LNCAP (cell line): Measurements from ENCODE around the gene ARMH3.

Experiments
- CTCF ChIP-seq: fragments of 450-650 bp; IDR thresholded peaks from 2 replicates; pipeline ENCODE4 v1.5.1; 2017; ENCODE audit warnings: mild to moderate bottlenecking

Gene ARMH3

GRCh38 chr10:102055647-102056419 lies at the start of gene ARMH3:
Gene ARMH3 (minus strand): TSS chr10:102056173. CDS start chr10:102040114, 16,059 bp downstream.
- TF ChIP-seq CTCF, result no peak

DNA sequence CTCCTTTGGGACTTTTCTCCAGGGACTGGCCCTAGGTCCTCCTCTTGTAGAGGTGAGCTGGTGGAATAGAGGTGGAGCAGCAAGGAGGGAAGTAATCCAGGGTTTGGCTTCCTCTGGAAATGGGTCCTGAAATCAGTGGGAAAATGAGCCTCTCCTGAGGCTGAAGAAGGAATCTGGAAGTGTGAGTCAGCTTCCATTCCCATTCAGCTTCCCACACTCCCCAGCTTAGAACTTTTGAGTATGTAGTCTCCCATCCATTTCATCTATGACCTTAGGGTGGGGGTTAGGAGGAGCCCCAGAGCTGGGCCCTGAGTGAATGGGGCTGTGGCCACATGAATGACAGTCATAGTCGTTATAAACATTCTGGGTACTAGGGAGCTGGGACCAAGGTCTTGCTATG lies 46.4 kb upstream of the ARMH3 start:
- TF ChIP-seq CTCF, result no peak

DNA sequence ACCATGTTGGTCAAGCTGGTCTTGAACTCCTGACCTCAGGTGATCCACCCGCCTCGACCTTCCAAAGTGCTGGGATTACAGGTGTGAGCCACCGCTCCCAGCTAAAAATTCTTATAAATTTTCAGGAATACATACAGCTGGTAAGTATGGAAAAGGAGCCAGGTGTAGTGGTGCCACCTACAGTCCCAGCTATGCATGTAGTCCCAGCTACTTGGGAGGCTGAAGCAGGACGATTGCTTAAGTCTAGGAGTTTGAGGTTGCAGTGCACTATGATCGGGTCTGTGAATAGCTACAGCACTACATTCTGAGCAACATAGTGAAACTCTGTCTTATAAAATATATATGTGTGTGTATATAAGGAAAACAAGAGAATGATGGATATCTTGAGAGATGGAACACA lies 45.2 kb upstream of the ARMH3 start:
- TF ChIP-seq CTCF, result no peak; the same call in 1 of the 2 replicates

DNA sequence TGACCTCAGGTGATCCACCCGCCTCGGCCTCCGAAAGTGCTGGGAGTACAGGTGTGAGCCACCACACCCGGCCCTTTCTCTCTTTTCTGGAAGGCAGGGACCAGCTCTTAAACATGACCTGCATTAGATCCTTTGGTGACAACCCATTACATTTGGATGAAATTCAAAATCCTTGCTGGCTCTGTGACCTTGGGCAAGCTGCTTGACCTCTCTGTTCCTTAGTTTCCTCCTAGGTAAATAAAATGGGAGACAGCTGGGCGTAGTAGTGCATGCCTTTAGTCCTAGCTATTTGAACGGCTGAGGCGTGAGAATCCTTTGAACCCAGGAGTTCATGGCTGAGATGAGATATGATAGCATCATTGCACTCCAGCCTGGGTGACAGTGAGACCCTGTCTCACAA lies 40.5 kb upstream of the ARMH3 start:
- no peak for TF ChIP-seq CTCF

GRCh38 chr10:102090772-102091171 lies 34.8 kb upstream of the ARMH3 start:
- no peak for TF ChIP-seq CTCF

GRCh38 chr10:102086196-102086595 lies 30.2 kb upstream of the ARMH3 start:
- TF ChIP-seq CTCF, result no peak

DNA sequence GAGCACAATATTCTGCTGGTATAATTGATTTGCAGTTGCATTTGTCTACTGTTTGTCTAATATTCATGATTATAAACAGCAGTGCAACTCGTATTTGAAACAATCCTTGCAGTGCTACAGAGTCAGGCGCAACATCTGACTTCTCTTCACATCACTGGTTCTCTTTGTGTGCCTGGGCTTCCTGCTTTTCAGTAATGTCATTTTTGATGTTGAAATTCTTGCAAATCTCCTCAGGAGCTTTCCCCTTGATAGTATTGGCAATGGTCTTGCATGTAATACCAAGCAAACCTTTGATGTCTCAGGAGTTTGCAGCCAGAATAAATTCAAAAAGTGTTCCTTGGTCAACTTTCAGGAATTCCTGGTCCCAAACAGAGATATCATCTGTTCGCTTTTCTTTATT lies 29.4 kb upstream of the ARMH3 start:
- no peak for TF ChIP-seq CTCF

DNA sequence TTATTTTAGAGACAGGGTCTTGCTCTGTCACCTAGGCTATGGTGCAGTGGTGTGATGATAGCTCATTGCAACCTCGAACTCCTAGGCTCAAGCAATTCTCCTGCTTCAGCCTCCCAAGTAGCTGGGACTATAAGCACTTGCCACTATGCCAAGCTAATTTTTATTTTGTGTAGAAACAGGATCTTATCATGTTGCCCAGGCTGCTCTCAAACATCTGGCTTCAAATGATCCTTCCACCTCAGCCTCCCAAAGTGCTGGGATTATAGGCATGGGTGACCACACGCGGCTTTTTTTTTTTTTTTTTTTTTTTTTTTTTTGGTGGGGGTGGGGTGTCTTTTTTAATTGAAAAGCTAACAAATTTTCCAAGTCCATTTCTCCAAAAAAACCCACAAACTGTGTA lies 27.6 kb upstream of the ARMH3 start:
- no peak for TF ChIP-seq CTCF
